Ascending aorta (tissue), 2 donors: ENCODE results near the gene KRTAP10-8. TPM values are rescaled to one million over a fixed set of nuclear protein-coding genes. Genes with fewer than 3 reads are reported as not detected.
"Not testable (repeated sequence)": the region's sequence is repeated elsewhere in the genome, so short reads cannot be mapped to it uniquely, and the experiment has no call there.

ENCODE experiments used
- DNase-seq, 2 donors: peaks; one replicate each; pipeline ENCODE4 v3.0.0-alpha.2; 2019; ENCODE audit warnings: low spot score in 2 of 2
- H3K27ac ChIP-seq, 2 donors: fragments of 200-600 bp; sonication (generic); one replicate each; pipeline ENCODE4 v1.5.1; 2016 to 2017; ENCODE audit warnings: mild to moderate bottlenecking in 1 of 2
- H3K27me3 ChIP-seq: fragments of 200-600 bp; sonication (generic); one replicate; pipeline ENCODE4 v1.5.1; 2017
- H3K36me3 ChIP-seq, 2 donors: fragments of 200-600 bp; sonication (generic); one replicate each; pipeline ENCODE4 v1.5.1; 2016
- H3K4me1 ChIP-seq, 2 donors: fragments of 200-600 bp; sonication (generic); one replicate each; pipeline ENCODE4 v1.5.1; 2016 to 2017; ENCODE audit warnings: mild to moderate bottlenecking in 1 of 2
- H3K4me3 ChIP-seq, 2 donors: fragments of 200-600 bp; sonication (generic); one replicate each; pipeline ENCODE4 v1.5.1; 2016 to 2017; ENCODE audit warnings: mild to moderate bottlenecking in 1 of 2
- H3K9me3 ChIP-seq, 2 donors: fragments of 200-600 bp; sonication (generic); one replicate each; pipeline ENCODE4 v1.5.1; 2016
- CTCF ChIP-seq, 3 experiments: fragments of 200-600 bp in 2 of 3; fragments of 450-650 bp in 1 of 3; sonication (generic) in 2 of 3; IDR thresholded peaks; one replicate each; pipeline ENCODE4 v1.5.1; 2016 to 2019; ENCODE audit warnings: antibody characterized with exemption in 3 of 3, mild to moderate bottlenecking in 1 of 3, moderate library complexity in 1 of 3
- intact Hi-C: fragments of 100-400 bp; cut with DNase I; formaldehyde crosslinking; loops from one replicate; pipeline ENCODE4 v1.15.1; 2023
- total RNA-seq: library from RNA; depleted of rRNA; stranded (reverse); fragments of >200 nt; gene quantifications from one replicate; pipeline ENCODE4 v1.1.0, GENCODE V29; 2016

The KRTAP10-8 gene
- total RNA-seq, 1 donor from 2014 or later: not detected

- H3K9me3 ChIP-seq: no peaks in the 10 kb centered on the region
- no peaks in the 10 kb centered on the region for H3K36me3 ChIP-seq
- no peak overlapping the region for H3K27ac ChIP-seq
- no peaks in the 10 kb centered on the region for H3K4me1 ChIP-seq
- intact Hi-C loops: no loop called here
- TF ChIP-seq CTCF (IDR thresholded peaks at IDR 0.05): no peak
- no peak for DNase-seq
- no peaks in the 10 kb centered on the region for H3K27me3 ChIP-seq
- no peak overlapping the region for H3K4me3 ChIP-seq
These were observed 21.6 kb upstream of the KRTAP10-8 start for GRCh38 chr21:44590311-44590721.

DNA sequence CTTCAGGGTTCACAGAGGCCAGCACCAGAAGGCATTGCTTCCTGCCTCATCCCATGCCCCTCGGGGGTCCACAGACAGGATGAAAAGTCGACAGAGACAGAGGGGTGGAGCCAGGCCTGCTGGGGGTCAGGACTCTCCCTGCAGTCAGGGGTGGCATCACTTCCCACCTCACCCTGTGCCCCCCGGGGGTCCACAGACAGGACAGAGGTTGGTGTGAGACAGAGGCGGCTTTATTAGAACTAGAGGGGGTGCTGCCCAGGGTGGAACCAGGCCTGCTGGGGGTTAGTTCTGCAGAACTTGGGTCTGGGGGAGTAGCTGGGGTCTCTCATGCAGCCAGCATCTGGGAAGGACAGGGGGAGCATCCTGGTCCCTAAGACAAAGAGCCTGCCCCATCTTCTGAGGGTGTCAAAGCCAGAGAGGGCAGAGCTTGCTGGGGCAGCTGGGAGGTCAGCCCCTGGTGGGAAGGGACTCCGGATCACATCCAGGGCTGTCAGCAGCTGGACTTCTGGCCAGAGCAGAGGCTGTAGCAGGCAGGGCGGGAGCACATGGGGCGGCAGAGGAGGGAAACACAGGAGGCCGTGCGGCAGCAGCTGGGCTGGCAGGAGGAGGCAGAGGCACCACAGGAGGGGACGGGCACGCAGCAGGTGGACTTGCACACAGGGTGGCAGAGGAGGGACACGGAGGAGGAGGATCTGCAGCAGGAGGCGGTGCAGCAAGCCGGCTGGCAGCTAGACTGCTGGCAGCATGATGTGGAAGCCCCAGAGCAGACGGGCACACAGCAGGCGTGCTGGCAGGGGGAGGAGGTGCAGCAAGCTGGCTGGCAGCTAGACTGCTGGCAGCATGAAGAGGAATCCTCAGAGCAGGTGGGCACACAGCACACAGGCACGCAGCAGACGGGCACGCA is 20.7 kb upstream of the KRTAP10-8 start:
- intact Hi-C loops, H3K27ac ChIP-seq, H3K4me3 ChIP-seq, H3K9me3 ChIP-seq, H3K27me3 ChIP-seq, H3K36me3 ChIP-seq, DNase-seq, H3K4me1 ChIP-seq: not testable (repeated sequence)

DNA sequence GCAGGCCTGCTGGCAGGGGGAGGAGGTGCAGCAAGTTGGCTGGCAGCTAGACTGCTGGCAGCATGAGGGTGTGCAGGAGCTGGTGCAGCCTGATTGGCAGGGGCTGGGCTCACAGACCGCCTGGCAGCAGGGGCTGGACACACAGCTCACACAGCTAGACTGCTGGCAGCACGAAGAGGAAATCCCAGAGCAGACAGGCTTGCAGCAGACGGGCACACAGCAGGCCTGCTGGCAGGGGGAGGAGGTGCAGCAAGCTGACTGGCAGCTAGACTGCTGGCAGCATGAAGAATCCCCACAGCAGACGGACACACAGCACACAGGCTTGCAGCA is 20.1 kb upstream of the KRTAP10-8 start:
- H3K27ac ChIP-seq, H3K4me3 ChIP-seq, intact Hi-C loops, H3K9me3 ChIP-seq, H3K36me3 ChIP-seq, H3K27me3 ChIP-seq, DNase-seq, H3K4me1 ChIP-seq: not testable (repeated sequence)

DNA sequence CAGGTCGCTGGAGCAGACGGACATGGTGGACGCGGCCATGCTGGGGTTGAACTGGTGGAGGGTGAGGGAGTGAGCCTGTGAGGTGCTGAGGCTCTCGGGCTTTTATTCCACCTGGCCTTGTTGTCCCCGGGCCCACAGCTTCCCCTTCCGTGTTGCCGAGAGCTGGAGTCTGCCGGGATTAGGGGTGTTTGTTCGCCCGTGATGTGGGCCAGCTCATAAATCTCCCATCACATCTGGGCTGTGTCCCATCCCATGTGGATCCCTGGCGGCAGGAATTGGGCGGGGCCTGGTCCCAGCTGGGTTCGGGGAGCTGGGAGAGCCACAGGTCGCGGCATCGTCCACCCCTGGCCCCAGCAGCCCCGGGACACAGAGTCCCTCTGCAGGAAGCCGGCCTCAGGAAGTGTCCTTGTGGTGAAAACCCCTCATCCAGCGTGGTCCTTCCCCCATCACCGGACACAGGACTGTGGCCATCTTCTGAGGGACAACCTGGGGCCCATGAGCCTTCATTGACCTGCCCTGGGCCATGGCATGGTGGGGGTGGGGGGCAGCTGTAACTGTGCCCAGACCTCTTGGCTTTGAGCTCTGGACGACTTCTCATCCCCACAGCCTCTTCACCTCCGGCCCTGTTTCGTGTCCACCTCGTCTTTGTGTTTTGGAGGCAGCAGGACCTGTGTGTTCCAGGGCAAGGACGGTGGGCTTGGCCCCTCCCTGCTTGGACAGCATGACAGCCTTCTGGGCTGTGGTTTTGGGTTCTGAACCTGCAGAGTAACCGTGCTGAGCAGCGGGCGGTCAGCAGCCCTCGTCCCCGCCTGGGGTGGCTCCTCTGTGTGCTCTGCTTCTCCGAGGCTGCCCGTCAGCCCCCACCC is 19.2 kb upstream of the KRTAP10-8 start, which contains the start of gene KRTAP10-6:
Gene KRTAP10-6 (minus strand): TSS at position 60 of the 866 bp plus-strand sequence. CDS start 21 bp downstream, at position 39.
- no peaks in the 10 kb centered on the region for H3K27me3 ChIP-seq
- no peaks in the 10 kb centered on the region for H3K9me3 ChIP-seq
- DNase-seq: no peak
- H3K27ac ChIP-seq: no peak within 1 kb of the TSS
- no peak for TF ChIP-seq CTCF (IDR thresholded peaks at IDR 0.05)
- no peaks in the 10 kb centered on the region for H3K4me1 ChIP-seq
- H3K4me3 ChIP-seq: no peak within 1 kb of the TSS
- intact Hi-C loops: no loop called here
- no peaks in the 10 kb centered on the region for H3K36me3 ChIP-seq

DNA sequence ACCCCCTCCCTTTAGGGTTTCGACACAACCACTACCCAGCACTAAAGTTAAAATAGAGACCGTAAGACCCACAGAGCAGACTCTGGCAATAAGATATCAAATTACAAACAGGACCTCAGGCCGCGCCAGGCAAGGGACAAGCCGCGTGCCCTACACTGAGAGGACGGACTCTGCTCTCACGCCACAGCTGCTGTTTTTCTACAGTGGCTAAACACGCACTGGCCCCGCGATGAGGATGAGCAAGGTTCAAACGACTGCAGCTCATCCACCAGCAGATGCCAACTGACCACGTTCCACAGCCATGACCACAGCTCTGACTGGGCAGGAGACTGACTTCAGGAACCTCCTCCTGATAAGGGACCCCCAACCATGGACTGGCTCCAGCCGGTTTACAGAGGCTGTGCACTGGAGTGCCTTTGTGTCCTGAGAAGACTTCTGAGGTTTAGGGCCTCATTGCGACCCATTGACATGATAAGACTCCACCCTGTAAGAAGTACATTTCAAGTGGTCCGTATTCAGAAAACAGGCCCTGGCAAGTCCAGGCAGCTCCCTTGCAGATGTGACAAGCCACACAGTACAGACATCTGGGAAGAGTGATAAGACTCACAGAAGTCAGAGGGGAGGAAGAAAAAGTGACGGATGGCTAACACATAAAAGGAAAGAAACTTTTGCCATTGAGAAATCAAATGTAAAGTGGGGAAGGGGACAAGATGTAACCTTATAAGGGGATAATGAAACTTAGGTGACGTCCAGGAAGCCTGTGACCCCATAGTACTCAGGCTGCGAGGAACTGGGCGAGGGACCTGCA is 18.1 kb upstream of the KRTAP10-8 start:
- no peak for DNase-seq

More for the DNA sequence above, 18.1 kb upstream of the KRTAP10-8 start:
- H3K4me1 ChIP-seq: no peaks in the 10 kb centered on the region
- no peaks in the 10 kb centered on the region for H3K9me3 ChIP-seq
- intact Hi-C loops: no loop called here
- H3K36me3 ChIP-seq: no peaks in the 10 kb centered on the region
- H3K27me3 ChIP-seq: no peaks in the 10 kb centered on the region
- no peak overlapping the region for H3K27ac ChIP-seq
- no peak overlapping the region for H3K4me3 ChIP-seq
- no peak for TF ChIP-seq CTCF (IDR thresholded peaks at IDR 0.05)
